ENCODE results near the gene NUPR2. TPM values are rescaled to one million over a fixed set of nuclear protein-coding genes. Genes with fewer than 3 reads are reported as not detected.

Gene NUPR2
- not detected in 2 replicates for total RNA-seq

GRCh38 chr7:56115852-56116538, at the start of gene NUPR2:
Gene NUPR2 (minus strand): TSS chr7:56116417. CDS start chr7:56116314, 103 bp downstream.

GRCh38 chr7:56106108-56107073, 9.8 kb downstream of the NUPR2 start, which contains the start of gene CHCHD2:
Gene CHCHD2 (minus strand): TSS chr7:56106476. CDS start chr7:56106413, 63 bp downstream.

GRCh38 chr7:56092789-56093531, 23.3 kb downstream of the NUPR2 start, which contains the start of gene PHKG1:
Gene PHKG1 (minus strand): TSS chr7:56092952. CDS start chr7:56088941, 4,011 bp downstream.

Other genes starting within 250 kb of the NUPR2 start
- gene ZNF713, start 229.0 kb downstream of the NUPR2 start, total RNA-seq: 2.9 and 5.1 TPM in 2 replicates
- 17.0 and 20.2 TPM in 2 replicates for gene MRPS17, start 164.5 kb downstream of the NUPR2 start, total RNA-seq
- gene NIPSNAP2, start 151.8 kb downstream of the NUPR2 start, total RNA-seq: 60.7 and 69.9 TPM in 2 replicates
- 33.1 and 40.8 TPM in 2 replicates for gene PSPH, start 65.0 kb downstream of the NUPR2 start, total RNA-seq
- gene CCT6A, start 64.7 kb downstream of the NUPR2 start, total RNA-seq: 212 and 247 TPM in 2 replicates
- gene SUMF2, start 52.1 kb downstream of the NUPR2 start, total RNA-seq: 135 and 161 TPM in 2 replicates
- gene PHKG1, start 23.5 kb downstream of the NUPR2 start, total RNA-seq: 0.19 and 0.33 TPM in 2 replicates
- 323 and 364 TPM in 2 replicates for gene CHCHD2, start 9.9 kb downstream of the NUPR2 start, total RNA-seq